ENCODE measurements around the gene MUC5AC. TPM values are rescaled to one million over a fixed set of nuclear protein-coding genes. Genes with fewer than 3 reads are reported as not detected.

The MUC5AC gene
- total and polyA plus RNA-seq, 4 donors, result not detected

DNA sequence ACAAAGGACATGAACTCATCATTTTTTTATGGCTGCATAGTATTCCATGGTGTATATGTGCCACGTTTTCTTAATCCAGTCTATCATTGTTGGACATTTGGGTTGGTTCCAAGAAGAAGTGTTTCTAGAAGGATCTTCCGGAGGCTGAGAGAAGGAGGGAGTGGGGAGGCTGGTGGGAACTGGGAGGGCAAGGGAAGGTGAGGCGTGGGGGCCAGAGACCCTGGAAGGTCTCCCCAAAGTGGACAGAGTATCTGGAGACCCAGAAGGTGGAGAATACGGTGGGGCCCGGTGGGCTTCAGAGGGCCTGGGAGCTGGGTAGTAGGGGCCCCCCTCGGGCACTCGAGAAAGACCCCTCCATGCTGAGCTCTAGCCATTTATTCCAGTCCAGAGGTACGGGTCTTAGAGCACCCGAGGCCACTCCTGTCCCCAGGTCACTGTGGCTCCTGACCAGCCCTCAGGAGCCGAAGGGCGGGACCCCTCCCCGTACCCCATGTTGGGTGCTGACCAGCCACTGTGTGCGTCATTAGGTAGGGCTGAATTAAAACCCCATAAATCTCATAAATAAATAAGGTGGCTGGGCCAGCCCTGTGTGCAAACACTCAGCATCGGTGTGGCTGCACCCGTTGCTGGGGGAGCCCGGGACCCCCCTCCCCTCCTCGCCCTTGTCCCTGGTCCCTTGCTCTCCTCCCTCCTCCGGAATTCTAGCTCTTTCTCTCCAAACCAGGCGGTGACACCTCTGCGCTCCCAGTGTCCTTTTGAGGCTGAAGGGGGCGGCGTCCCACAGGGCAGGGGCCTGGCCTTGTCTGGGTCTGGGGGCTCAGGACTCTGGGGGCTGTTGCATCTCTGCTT is 38.8 kb upstream of the MUC5AC start:
- H3K36me3 ChIP-seq (ENCODE audit: control insufficient read depth in 4 of 4, insufficient read depth in 3 of 4, low read depth in 1 of 4, low read length in 3 of 4), result no peaks in the 10 kb centered on the region
- no peaks in the 10 kb centered on the region for H3K9me3 ChIP-seq (ENCODE audit: control insufficient read depth in 4 of 4, low read length in 3 of 4)
- no peak overlapping the region for H3K9ac ChIP-seq (ENCODE audit: low read depth in 1 of 2, low read length in 2 of 2)
- H3K4me1 ChIP-seq (ENCODE audit: control insufficient read depth in 4 of 4, insufficient read depth in 4 of 4, low read length in 3 of 4), result no peaks in the 10 kb centered on the region
- WGBS, result 72% methylated on average over 22 of the region's 22 CpGs
- DNase-seq (ENCODE audit: low spot score), result no peak
- no peak for TF ChIP-seq NR2F2 (IDR thresholded peaks at IDR 0.05)
- TF ChIP-seq HNF4G (IDR thresholded peaks at IDR 0.05), result no peak
- no peak for TF ChIP-seq JUND (IDR thresholded peaks at IDR 0.05)
- TF ChIP-seq RXRA (IDR thresholded peaks at IDR 0.05), result no peak
- TF ChIP-seq, protein P1, sequence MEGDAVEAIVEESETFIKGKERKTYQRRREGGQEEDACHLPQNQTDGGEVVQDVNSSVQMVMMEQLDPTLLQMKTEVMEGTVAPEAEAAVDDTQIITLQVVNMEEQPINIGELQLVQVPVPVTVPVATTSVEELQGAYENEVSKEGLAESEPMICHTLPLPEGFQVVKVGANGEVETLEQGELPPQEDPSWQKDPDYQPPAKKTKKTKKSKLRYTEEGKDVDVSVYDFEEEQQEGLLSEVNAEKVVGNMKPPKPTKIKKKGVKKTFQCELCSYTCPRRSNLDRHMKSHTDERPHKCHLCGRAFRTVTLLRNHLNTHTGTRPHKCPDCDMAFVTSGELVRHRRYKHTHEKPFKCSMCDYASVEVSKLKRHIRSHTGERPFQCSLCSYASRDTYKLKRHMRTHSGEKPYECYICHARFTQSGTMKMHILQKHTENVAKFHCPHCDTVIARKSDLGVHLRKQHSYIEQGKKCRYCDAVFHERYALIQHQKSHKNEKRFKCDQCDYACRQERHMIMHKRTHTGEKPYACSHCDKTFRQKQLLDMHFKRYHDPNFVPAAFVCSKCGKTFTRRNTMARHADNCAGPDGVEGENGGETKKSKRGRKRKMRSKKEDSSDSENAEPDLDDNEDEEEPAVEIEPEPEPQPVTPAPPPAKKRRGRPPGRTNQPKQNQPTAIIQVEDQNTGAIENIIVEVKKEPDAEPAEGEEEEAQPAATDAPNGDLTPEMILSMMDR (IDR thresholded peaks at IDR 0.05; ENCODE audit: low read depth, low read length, missing input control), result no peak
- TF ChIP-seq TAF1 (conservative IDR thresholded peaks at IDR 0.05), result no peak
- TF ChIP-seq, protein P2, sequence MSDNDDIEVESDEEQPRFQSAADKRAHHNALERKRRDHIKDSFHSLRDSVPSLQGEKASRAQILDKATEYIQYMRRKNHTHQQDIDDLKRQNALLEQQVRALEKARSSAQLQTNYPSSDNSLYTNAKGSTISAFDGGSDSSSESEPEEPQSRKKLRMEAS (IDR thresholded peaks at IDR 0.05), result no peak
- TF ChIP-seq YY1 (IDR thresholded peaks at IDR 0.05), result no peak
- TF ChIP-seq, protein P3, sequence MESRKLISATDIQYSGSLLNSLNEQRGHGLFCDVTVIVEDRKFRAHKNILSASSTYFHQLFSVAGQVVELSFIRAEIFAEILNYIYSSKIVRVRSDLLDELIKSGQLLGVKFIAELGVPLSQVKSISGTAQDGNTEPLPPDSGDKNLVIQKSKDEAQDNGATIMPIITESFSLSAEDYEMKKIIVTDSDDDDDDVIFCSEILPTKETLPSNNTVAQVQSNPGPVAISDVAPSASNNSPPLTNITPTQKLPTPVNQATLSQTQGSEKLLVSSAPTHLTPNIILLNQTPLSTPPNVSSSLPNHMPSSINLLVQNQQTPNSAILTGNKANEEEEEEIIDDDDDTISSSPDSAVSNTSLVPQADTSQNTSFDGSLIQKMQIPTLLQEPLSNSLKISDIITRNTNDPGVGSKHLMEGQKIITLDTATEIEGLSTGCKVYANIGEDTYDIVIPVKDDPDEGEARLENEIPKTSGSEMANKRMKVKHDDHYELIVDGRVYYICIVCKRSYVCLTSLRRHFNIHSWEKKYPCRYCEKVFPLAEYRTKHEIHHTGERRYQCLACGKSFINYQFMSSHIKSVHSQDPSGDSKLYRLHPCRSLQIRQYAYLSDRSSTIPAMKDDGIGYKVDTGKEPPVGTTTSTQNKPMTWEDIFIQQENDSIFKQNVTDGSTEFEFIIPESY (IDR thresholded peaks at IDR 0.05), result no peak
- no peak for TF ChIP-seq GABPA (IDR thresholded peaks at IDR 0.05 in 1 of 2, conservative IDR thresholded peaks at IDR 0.05 in 1 of 2)
- no peak overlapping the region for H3K27ac ChIP-seq (ENCODE audit: low read depth in 1 of 2, low read length in 2 of 2)
- H3K4me3 ChIP-seq (ENCODE audit: low read depth in 1 of 3, low read length in 3 of 3), result no peak overlapping the region
- no peaks in the 10 kb centered on the region for H3K27me3 ChIP-seq (ENCODE audit: control insufficient read depth in 4 of 4, insufficient read depth in 4 of 4, low read length in 3 of 4)

DNA sequence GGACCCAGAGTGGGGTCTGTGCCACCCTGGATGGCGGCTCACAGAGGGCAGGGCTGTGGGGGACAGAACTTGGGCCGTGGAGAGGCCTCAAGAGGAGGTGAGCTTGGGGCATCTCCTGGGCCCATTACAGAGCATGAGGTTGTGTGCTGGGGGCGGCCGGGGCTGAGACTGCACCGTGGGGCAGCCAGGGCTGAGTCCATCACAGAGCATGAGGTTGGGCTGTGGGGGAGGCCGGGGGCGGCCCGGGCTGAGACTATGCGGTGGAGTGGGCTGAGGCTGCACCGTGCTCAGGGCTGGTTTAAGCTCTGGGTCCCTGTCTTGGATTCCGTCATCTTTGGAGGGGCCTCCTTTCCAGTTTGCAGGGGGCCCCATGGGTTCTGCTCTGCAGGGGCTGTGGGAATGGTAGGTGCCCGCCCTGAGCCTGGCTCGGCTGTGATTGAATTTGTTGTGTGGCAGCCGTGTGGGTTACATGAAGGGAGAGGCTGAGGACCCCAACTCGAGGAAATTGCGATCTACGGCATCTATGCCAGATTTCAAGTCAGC is 38.1 kb upstream of the MUC5AC start:
- no peak for TF ChIP-seq RXRA (IDR thresholded peaks at IDR 0.05)
- Histone ChIP-seq H3K9me3 (ENCODE audit: control insufficient read depth in 4 of 4, low read length in 3 of 4) (no peaks in the 10 kb centered on the region), H3K36me3 (ENCODE audit: control insufficient read depth in 4 of 4, insufficient read depth in 3 of 4, low read depth in 1 of 4, low read length in 3 of 4) (no peaks in the 10 kb centered on the region), H3K4me3 (ENCODE audit: low read depth in 1 of 3, low read length in 3 of 3) (no peak overlapping the region), H3K9ac (ENCODE audit: low read depth in 1 of 2, low read length in 2 of 2) (no peak overlapping the region), H3K27me3 (ENCODE audit: control insufficient read depth in 4 of 4, insufficient read depth in 4 of 4, low read length in 3 of 4) (no peaks in the 10 kb centered on the region), H3K4me1 (ENCODE audit: control insufficient read depth in 4 of 4, insufficient read depth in 4 of 4, low read length in 3 of 4) (no peaks in the 10 kb centered on the region), H3K27ac (ENCODE audit: low read depth in 1 of 2, low read length in 2 of 2) (no peak overlapping the region)
- DNase-seq (ENCODE audit: low spot score), result no peak
- 80% methylated on average over 17 of the region's 17 CpGs for WGBS

DNA sequence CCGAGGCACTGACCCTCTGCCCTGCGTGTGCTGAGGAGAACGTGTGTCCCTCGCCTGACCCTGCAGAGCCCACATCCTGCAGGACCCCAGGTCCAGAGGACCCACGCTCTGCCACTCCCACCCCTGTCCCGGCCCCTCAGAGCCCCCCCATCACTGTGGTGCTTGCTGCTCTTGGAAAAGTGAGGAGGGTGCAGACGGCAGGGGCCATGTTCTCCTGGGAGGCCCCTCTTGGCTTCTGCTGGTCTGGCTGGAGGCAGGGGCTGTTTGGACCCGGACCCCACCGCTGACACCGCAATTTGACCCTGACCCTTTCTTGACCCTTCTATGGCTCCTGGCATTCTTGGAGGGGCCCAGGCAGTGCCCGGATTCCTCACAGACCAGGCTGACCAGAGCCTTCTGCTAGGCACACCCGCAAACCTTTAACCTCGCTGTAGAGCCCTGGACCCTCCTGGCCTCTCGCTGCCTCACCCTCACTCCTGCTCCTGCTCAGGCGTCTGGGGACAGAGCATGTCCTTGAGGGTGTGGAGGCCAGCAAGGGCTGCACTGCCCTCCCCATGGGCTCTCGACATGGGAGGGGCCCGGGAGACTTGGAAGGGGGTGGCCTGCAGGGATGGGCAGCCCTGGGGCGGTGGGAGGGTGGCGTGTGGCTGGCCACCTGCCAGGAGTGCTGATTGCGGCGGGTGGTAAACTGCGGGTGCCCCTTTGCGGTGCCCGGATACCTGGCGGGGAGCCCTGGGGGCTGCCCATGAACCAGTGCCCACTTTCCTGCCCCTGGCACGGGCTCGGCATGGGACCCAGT is 37.0 kb upstream of the MUC5AC start:
- no peaks in the 10 kb centered on the region for H3K9me3 ChIP-seq (ENCODE audit: control insufficient read depth in 4 of 4, low read length in 3 of 4)
- H3K9ac ChIP-seq (ENCODE audit: low read depth in 1 of 2, low read length in 2 of 2), result no peak overlapping the region
- no peak for DNase-seq (ENCODE audit: low spot score)
- no peak for TF ChIP-seq NR2F2 (IDR thresholded peaks at IDR 0.05)
- TF ChIP-seq, protein P4, sequence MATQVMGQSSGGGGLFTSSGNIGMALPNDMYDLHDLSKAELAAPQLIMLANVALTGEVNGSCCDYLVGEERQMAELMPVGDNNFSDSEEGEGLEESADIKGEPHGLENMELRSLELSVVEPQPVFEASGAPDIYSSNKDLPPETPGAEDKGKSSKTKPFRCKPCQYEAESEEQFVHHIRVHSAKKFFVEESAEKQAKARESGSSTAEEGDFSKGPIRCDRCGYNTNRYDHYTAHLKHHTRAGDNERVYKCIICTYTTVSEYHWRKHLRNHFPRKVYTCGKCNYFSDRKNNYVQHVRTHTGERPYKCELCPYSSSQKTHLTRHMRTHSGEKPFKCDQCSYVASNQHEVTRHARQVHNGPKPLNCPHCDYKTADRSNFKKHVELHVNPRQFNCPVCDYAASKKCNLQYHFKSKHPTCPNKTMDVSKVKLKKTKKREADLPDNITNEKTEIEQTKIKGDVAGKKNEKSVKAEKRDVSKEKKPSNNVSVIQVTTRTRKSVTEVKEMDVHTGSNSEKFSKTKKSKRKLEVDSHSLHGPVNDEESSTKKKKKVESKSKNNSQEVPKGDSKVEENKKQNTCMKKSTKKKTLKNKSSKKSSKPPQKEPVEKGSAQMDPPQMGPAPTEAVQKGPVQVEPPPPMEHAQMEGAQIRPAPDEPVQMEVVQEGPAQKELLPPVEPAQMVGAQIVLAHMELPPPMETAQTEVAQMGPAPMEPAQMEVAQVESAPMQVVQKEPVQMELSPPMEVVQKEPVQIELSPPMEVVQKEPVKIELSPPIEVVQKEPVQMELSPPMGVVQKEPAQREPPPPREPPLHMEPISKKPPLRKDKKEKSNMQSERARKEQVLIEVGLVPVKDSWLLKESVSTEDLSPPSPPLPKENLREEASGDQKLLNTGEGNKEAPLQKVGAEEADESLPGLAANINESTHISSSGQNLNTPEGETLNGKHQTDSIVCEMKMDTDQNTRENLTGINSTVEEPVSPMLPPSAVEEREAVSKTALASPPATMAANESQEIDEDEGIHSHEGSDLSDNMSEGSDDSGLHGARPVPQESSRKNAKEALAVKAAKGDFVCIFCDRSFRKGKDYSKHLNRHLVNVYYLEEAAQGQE (IDR thresholded peaks at IDR 0.05), result no peak
- no peak for TF ChIP-seq SP1 (IDR thresholded peaks at IDR 0.05)
- TF ChIP-seq, protein P1 (IDR thresholded peaks at IDR 0.05; ENCODE audit: low read depth, low read length, missing input control), result no peak
- no peak for TF ChIP-seq FOXA2 (IDR thresholded peaks at IDR 0.05)
- no peaks in the 10 kb centered on the region for H3K36me3 ChIP-seq (ENCODE audit: control insufficient read depth in 4 of 4, insufficient read depth in 3 of 4, low read depth in 1 of 4, low read length in 3 of 4)
- no peak overlapping the region for H3K4me3 ChIP-seq (ENCODE audit: low read depth in 1 of 3, low read length in 3 of 3)
- H3K27me3 ChIP-seq (ENCODE audit: control insufficient read depth in 4 of 4, insufficient read depth in 4 of 4, low read length in 3 of 4), result no peaks in the 10 kb centered on the region
- H3K27ac ChIP-seq (ENCODE audit: low read depth in 1 of 2, low read length in 2 of 2), result no peak overlapping the region
- 71% methylated on average over 27 of the region's 27 CpGs for WGBS
- H3K4me1 ChIP-seq (ENCODE audit: control insufficient read depth in 4 of 4, insufficient read depth in 4 of 4, low read length in 3 of 4), result no peaks in the 10 kb centered on the region
